ENCODE data around the gene SERPINI2.

GRCh38 chr3:167441256-167441655 lies 32.6 kb downstream of the SERPINI2 start:
- TF ChIP-seq, protein P1, sequence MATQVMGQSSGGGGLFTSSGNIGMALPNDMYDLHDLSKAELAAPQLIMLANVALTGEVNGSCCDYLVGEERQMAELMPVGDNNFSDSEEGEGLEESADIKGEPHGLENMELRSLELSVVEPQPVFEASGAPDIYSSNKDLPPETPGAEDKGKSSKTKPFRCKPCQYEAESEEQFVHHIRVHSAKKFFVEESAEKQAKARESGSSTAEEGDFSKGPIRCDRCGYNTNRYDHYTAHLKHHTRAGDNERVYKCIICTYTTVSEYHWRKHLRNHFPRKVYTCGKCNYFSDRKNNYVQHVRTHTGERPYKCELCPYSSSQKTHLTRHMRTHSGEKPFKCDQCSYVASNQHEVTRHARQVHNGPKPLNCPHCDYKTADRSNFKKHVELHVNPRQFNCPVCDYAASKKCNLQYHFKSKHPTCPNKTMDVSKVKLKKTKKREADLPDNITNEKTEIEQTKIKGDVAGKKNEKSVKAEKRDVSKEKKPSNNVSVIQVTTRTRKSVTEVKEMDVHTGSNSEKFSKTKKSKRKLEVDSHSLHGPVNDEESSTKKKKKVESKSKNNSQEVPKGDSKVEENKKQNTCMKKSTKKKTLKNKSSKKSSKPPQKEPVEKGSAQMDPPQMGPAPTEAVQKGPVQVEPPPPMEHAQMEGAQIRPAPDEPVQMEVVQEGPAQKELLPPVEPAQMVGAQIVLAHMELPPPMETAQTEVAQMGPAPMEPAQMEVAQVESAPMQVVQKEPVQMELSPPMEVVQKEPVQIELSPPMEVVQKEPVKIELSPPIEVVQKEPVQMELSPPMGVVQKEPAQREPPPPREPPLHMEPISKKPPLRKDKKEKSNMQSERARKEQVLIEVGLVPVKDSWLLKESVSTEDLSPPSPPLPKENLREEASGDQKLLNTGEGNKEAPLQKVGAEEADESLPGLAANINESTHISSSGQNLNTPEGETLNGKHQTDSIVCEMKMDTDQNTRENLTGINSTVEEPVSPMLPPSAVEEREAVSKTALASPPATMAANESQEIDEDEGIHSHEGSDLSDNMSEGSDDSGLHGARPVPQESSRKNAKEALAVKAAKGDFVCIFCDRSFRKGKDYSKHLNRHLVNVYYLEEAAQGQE (IDR thresholded peaks at IDR 0.05; ENCODE audit: low read depth), result no peak
- TF ChIP-seq EP300 (IDR thresholded peaks at IDR 0.05; ENCODE audit: borderline replicate concordance), result no peak

Data from Ishikawa (cell line).